Pancreas (tissue), 10 donors: ENCODE data around the gene APBB2. TPM values are rescaled to one million over a fixed set of nuclear protein-coding genes. Genes with fewer than 3 reads are reported as not detected.

Experiments
- ATAC-seq, 4 donors: fragments of 200-7000 bp; cut with Tn5 transposase; one replicate each; pipeline versions ENCODE4 v1.8.0 to v1.9.1; 2020; ENCODE audit warnings: mild to moderate bottlenecking in 4 of 4, moderate library complexity in 4 of 4
- DNase-seq, 6 donors: peaks; one replicate each; pipeline ENCODE4 v3.0.0-alpha.2; 2020
- FAIRE-seq: peaks from 2 replicates; lab custom pipeline; 2012; peaks lifted over from hg19 to GRCh38; lab: Jason Lieb, UNC
- H3K27ac ChIP-seq, 4 donors: fragments of 200-600 bp; sonication (generic); 1 replicate in 3 of 4; 2 replicates in 1 of 4; pipeline versions ENCODE4 v1.5.0 to v1.8.0; 2020
- H3K27me3 ChIP-seq, 4 donors: fragments of 200-600 bp; one replicate each; pipeline ENCODE4 v1.8.0; 2021
- H3K36me3 ChIP-seq, 3 donors: fragments of 200-600 bp; sonication (generic) in 1 of 3; one replicate each; pipeline versions ENCODE4 v1.5.0 to v1.8.0; 2020 to 2021
- H3K4me1 ChIP-seq, 3 donors: fragments of 200-600 bp; one replicate each; pipeline ENCODE4 v1.8.0; 2021
- H3K4me3 ChIP-seq, 4 donors: fragments of 200-600 bp; sonication (generic) in 2 of 4; one replicate each; pipeline versions ENCODE4 v1.5.0 to v1.8.0; 2020 to 2021
- H3K9me3 ChIP-seq, 4 donors: fragments of 200-600 bp; one replicate each; pipeline ENCODE4 v1.8.0; 2021
- CTCF ChIP-seq, 4 donors: fragments of 200-600 bp; sonication (generic) in 3 of 4; IDR thresholded peaks; one replicate each; pipeline versions ENCODE4 v1.5.0 to v1.8.0; 2021; ENCODE audit warnings: antibody characterized with exemption in 4 of 4
- WGBS, 2 donors: extraction: QIAGEN DNeasy Blood & Tissue Kit; methylation state at CpG; one replicate each; pipeline ENCODE4 v1.1.7; 2013; 5-methylcytosine and 5-hydroxymethylcytosine counted together
- intact Hi-C, 3 donors: fragments of 100-400 bp; cut with DNase I; formaldehyde crosslinking; loops; one replicate each; pipeline versions ENCODE4 v1.11.1 to v1.14.2; 2022
- polyA plus RNA-seq, 2 donors: library from polyadenylated mRNA; stranded (reverse); fragments of 200-250 nt; gene quantifications; one replicate each; pipeline ENCODE4 v1.2.3, GENCODE V29; 2013
- total RNA-seq, 6 donors: library from RNA; stranded (reverse); fragmentation: NEBNext Ultra II Directional in 4 of 6; extraction: Animal tissue kit (Norgen Biotek cat#: 25700) in 4 of 6; gene quantifications; one replicate each; pipeline versions ENCODE4 v1.2.1 to v1.2.4, GENCODE V29; 2021 to 2023
- donor health status: healthy with polysubstance abuse.
- donor health status: DM: no; HTN: no; CAD: no; lungs with moderate emphysema.
- donor health status: DM: no; HTN: no; CAD: no.
- donor health status: control.
- donor health status: control.
- donor health status: Bipolar disorder and iron deficiency.
- donor health status: DM: yes; HTN: yes; CAD: no.
- donor health status: DM: no; HTN: no; CAD: no.
- donor health status: DM: no; HTN: no; CAD: no.
- donor health status: DM: yes; HTN: yes; CAD: no.

The APBB2 gene
- total and polyA plus RNA-seq, 8 donors: 9.1 to 21.6 (median 11.5) TPM

GRCh38 chr4:40939856-40940255 lies 274.5 kb downstream of the APBB2 start:
- H3K27me3 ChIP-seq: no peaks in the 10 kb centered on the region
- no peak overlapping the region for H3K27ac ChIP-seq
- TF ChIP-seq CTCF (IDR thresholded peaks at IDR 0.05): no peak
- no peaks in the 10 kb centered on the region for H3K9me3 ChIP-seq
- FAIRE-seq (no peak), DNase-seq (no peak), ATAC-seq (no peak)
- WGBS, 2 donors: 76 to 88% methylated on average over 2 of the region's 2 CpGs
- H3K4me3 ChIP-seq: no peak overlapping the region
- intact Hi-C loops: no loop called here
- peaks cover 0 to 3% (median 0%) of the 10 kb centered on the region in 3 donors for H3K4me1 ChIP-seq
- H3K36me3 ChIP-seq: no peaks in the 10 kb centered on the region

GRCh38 chr4:40938337-40938736 lies 276.0 kb downstream of the APBB2 start:
- WGBS, 2 donors: 72 to 80% methylated on average over 5 of the region's 5 CpGs
- H3K36me3 ChIP-seq: peaks cover 0 to 2% (median 0%) of the 10 kb centered on the region in 3 donors
- no peak overlapping the region for H3K27ac ChIP-seq
- ATAC-seq (no peak), FAIRE-seq (no peak), DNase-seq (no peak)
- no peaks in the 10 kb centered on the region for H3K27me3 ChIP-seq
- no peaks in the 10 kb centered on the region for H3K9me3 ChIP-seq
- intact Hi-C loops: no loop called here
- peaks cover 0 to 3% (median 0%) of the 10 kb centered on the region in 3 donors for H3K4me1 ChIP-seq
- H3K4me3 ChIP-seq: no peak overlapping the region
- no peak for TF ChIP-seq CTCF (IDR thresholded peaks at IDR 0.05)

GRCh38 chr4:40937140-40937725 lies 277.1 kb downstream of the APBB2 start:
- 67 to 72% methylated on average over 2 of the region's 2 CpGs for WGBS, 2 donors

GRCh38 chr4:40934676-40935075 lies 279.7 kb downstream of the APBB2 start:
- no peaks in the 10 kb centered on the region for H3K4me1 ChIP-seq
- no peak overlapping the region for H3K4me3 ChIP-seq
- intact Hi-C loops: no loop called here
- no peaks in the 10 kb centered on the region for H3K27me3 ChIP-seq
- DNase-seq: no peak
- no peaks in the 10 kb centered on the region for H3K9me3 ChIP-seq
- FAIRE-seq: no peak
- no peak for TF ChIP-seq CTCF (IDR thresholded peaks at IDR 0.05)
- no peak overlapping the region for H3K27ac ChIP-seq
- ATAC-seq: no peak
- WGBS, 2 donors: 76 to 79% methylated on average over 4 of the region's 4 CpGs
- peaks cover 0 to 2% (median 0%) of the 10 kb centered on the region in 3 donors for H3K36me3 ChIP-seq

More at GRCh38 chr4:40937140-40937725, 277.1 kb downstream of the APBB2 start:
- Histone ChIP-seq H3K4me3 (no peak overlapping the region), H3K36me3 (peaks cover 0 to 2% (median 0%) of the 10 kb centered on the region in 3 donors), H3K27ac (no peak overlapping the region), H3K9me3 (no peaks in the 10 kb centered on the region), H3K27me3 (no peaks in the 10 kb centered on the region), H3K4me1 (peaks cover 0 to 3% (median 0%) of the 10 kb centered on the region in 3 donors)
- DNase-seq (no peak), ATAC-seq (no peak), FAIRE-seq (no peak)
- intact Hi-C loops: no loop called here
- no peak for TF ChIP-seq CTCF (IDR thresholded peaks at IDR 0.05)
